Kidney (tissue), 14 donors: ENCODE measurements around the gene FGD6. TPM values are rescaled to one million over a fixed set of nuclear protein-coding genes. Genes with fewer than 3 reads are reported as not detected.

Experiments used
- DNase-seq, 5 donors: peaks; one replicate each; pipeline ENCODE4 v3.0.0-alpha.2; 2013 to 2020
- FAIRE-seq: peaks from 2 replicates; lab custom pipeline; 2012; peaks lifted over from hg19 to GRCh38; lab: Jason Lieb, UNC
- H3K27ac ChIP-seq, 2 donors: one replicate each; pipeline ENCODE4 v1.7.0; 2013; ENCODE audit warnings: low read depth in 2 of 2, low read length in 2 of 2, inconsistent platforms in 1 of 2
- H3K27me3 ChIP-seq: one replicate; pipeline ENCODE4 v1.7.1; 2013; ENCODE audit warnings: low read length, inconsistent platforms; ENCODE audit not compliant: control insufficient read depth, insufficient read depth
- H3K36me3 ChIP-seq, 3 donors: one replicate each; pipeline versions ENCODE4 v1.7.0 to v1.7.1; 2013; ENCODE audit warnings: low read length in 3 of 3, control low read depth in 1 of 3, inconsistent platforms in 1 of 3; ENCODE audit not compliant: insufficient read depth in 3 of 3, control insufficient read depth in 2 of 3
- H3K4me1 ChIP-seq, 3 donors: one replicate each; pipeline versions ENCODE4 v1.7.0 to v1.7.1; 2013; ENCODE audit warnings: low read length in 3 of 3, inconsistent platforms in 1 of 3, low read depth in 1 of 3; ENCODE audit not compliant: control insufficient read depth in 2 of 3, insufficient read depth in 2 of 3
- H3K4me3 ChIP-seq, 3 donors: one replicate each; pipeline versions ENCODE4 v1.7.0 to v1.8.1; 2013; ENCODE audit warnings: low read length in 3 of 3, control low read depth in 1 of 3, inconsistent platforms in 1 of 3
- H3K9ac ChIP-seq, 3 donors: one replicate each; pipeline versions ENCODE4 v1.7.0 to v1.7.1; 2013; ENCODE audit warnings: low read length in 3 of 3, control low read depth in 1 of 3, inconsistent platforms in 1 of 3
- H3K9me3 ChIP-seq, 3 donors: one replicate each; pipeline versions ENCODE4 v1.7.0 to v1.7.1; 2013; ENCODE audit warnings: low read length in 3 of 3, control low read depth in 1 of 3, inconsistent platforms in 1 of 3; ENCODE audit not compliant: control insufficient read depth in 2 of 3, insufficient read depth in 1 of 3
- intact Hi-C: fragments of 100-400 bp; cut with DNase I; formaldehyde crosslinking; loops from one replicate; pipeline ENCODE4 v1.11.1; 2022
- polyA plus RNA-seq: library from polyadenylated mRNA; stranded (reverse); fragments of 350-450 nt; fragmentation: Illumina TruSeq; extraction: RNeasy Lipid Tissue Mini Kit (QIAGEN cat#74804); gene quantifications from one replicate; pipeline ENCODE4 v1.2.3, GENCODE V29; 2014; ENCODE audit warnings: low read depth, low replicate concordance; ENCODE audit not compliant: insufficient read depth
- total RNA-seq: library from RNA; stranded (reverse); fragmentation: NEBNext Ultra II Directional; extraction: Animal tissue kit (Norgen Biotek cat#: 25700); gene quantifications from one replicate; pipeline ENCODE4 v1.2.1, GENCODE V29; 2021
- TF ChIP-seq, protein P1 (sequence below): IDR thresholded peaks from 3 replicates; pipeline ENCODE4 v1.5.1; 2012; ENCODE audit warnings: mild to moderate bottlenecking, moderate library complexity, borderline replicate concordance; ENCODE audit not compliant: insufficient read depth; ENCODE audit errors: extremely low read depth
- donor health status: control.
- donor health status: control.
- donor health status: control.
- donor health status: control.
- donor health status: control.
- donor health status: DM: yes; HTN: yes; CAD: no.
- donor health status: Normal renal cell carcinoma (clear cell type).

The FGD6 gene
- total and polyA plus RNA-seq, 2 donors from 2014 or later, result 1.2 to 19.8 TPM

- no peaks in the 10 kb centered on the region for H3K36me3 ChIP-seq
- no peak for FAIRE-seq
- intact Hi-C loops, result no loop called here
- no peaks in the 10 kb centered on the region for H3K4me1 ChIP-seq
- no peak overlapping the region for H3K27ac ChIP-seq
- no peak overlapping the region for H3K4me3 ChIP-seq
- no peaks in the 10 kb centered on the region for H3K27me3 ChIP-seq
- TF ChIP-seq, protein P1, sequence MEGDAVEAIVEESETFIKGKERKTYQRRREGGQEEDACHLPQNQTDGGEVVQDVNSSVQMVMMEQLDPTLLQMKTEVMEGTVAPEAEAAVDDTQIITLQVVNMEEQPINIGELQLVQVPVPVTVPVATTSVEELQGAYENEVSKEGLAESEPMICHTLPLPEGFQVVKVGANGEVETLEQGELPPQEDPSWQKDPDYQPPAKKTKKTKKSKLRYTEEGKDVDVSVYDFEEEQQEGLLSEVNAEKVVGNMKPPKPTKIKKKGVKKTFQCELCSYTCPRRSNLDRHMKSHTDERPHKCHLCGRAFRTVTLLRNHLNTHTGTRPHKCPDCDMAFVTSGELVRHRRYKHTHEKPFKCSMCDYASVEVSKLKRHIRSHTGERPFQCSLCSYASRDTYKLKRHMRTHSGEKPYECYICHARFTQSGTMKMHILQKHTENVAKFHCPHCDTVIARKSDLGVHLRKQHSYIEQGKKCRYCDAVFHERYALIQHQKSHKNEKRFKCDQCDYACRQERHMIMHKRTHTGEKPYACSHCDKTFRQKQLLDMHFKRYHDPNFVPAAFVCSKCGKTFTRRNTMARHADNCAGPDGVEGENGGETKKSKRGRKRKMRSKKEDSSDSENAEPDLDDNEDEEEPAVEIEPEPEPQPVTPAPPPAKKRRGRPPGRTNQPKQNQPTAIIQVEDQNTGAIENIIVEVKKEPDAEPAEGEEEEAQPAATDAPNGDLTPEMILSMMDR, result no peak
- no peaks in the 10 kb centered on the region for H3K9me3 ChIP-seq
- DNase-seq, result no peak
- no peak overlapping the region for H3K9ac ChIP-seq
Measured at GRCh38 chr12:95192271-95192670, 25.0 kb downstream of the FGD6 start.

DNA sequence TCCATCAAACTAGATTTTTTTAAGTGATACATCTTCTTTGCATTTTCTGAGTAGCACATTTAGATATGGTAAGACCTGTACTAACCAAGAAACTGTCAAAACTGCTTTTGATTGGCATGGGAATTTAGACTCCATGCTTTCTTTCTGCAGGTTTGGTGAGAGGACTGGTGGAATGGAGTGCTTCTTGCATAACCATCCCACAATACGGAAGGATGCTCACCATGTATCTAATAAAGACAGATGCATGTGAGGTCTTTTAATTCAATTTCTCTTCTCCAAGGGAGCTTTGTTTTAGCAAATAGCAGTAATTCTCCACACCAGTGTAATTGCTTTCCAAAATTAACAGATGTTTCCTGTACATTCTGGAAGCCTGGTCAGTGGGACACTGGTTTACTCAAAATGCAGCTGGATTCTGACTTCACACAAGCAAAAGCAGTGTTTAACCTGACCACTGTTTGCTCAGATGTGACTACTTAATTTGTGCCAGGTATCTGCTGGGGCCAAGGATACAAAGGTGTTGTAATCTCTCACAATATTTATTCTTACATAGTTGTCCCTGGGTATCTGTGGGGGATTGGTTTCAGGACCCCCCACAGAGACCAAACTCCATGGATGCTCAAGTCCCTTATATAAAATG, 26.1 kb downstream of the FGD6 start:
- FAIRE-seq, result no peak
- TF ChIP-seq, protein P1, result no peak
- no peak overlapping the region for H3K4me3 ChIP-seq
- no peaks in the 10 kb centered on the region for H3K36me3 ChIP-seq
- no peak overlapping the region for H3K27ac ChIP-seq
- no peaks in the 10 kb centered on the region for H3K4me1 ChIP-seq
- H3K9ac ChIP-seq, result no peak overlapping the region
- intact Hi-C loops, result no loop called here
- no peaks in the 10 kb centered on the region for H3K9me3 ChIP-seq
- no peaks in the 10 kb centered on the region for H3K27me3 ChIP-seq
- DNase-seq, result peak in 1 of 5 donors; percentile 62

GRCh38 chr12:95187865-95188415, 29.3 kb downstream of the FGD6 start:
- H3K4me3 ChIP-seq, result no peak overlapping the region
- no peaks in the 10 kb centered on the region for H3K27me3 ChIP-seq
- H3K4me1 ChIP-seq, result no peaks in the 10 kb centered on the region
- DNase-seq (no peak), FAIRE-seq (no peak)
- H3K27ac ChIP-seq, result no peak overlapping the region
- TF ChIP-seq, protein P1, result no peak
- intact Hi-C loops, result no loop called here
- no peaks in the 10 kb centered on the region for H3K9me3 ChIP-seq
- H3K9ac ChIP-seq, result no peak overlapping the region
- no peaks in the 10 kb centered on the region for H3K36me3 ChIP-seq
